SK-N-SH treated with all-trans-retinoic acid at 6 μM for 48 hours (cell line): ENCODE data around the gene OGT.
"Not testable (repeated sequence)": the region's sequence is repeated elsewhere in the genome, so short reads cannot be mapped to it uniquely, and the experiment has no call there.

Experiments used
- ATAC-seq: fragments of 200-7000 bp; cut with Tn5 transposase; 3 replicates; pipeline ENCODE4 v1.9.1; 2020; ENCODE audit warnings: mild to moderate bottlenecking, moderate library complexity
- ARNTL ChIP-seq: fragments of 450-650 bp; formaldehyde crosslinking; IDR thresholded peaks from 2 replicates; pipeline ENCODE4 v1.5.0; 2020; ENCODE audit warnings: low read depth, mild to moderate bottlenecking, moderate library complexity, borderline replicate concordance
- BACH2 ChIP-seq: fragments of 250-450 bp; sonication (Bioruptor Pico); IDR thresholded peaks from 2 replicates; pipeline ENCODE4 v1.9.0; 2021; ENCODE audit warnings: mild to moderate bottlenecking, borderline replicate concordance
- CREB5 ChIP-seq: fragments of 250-450 bp; sonication (Bioruptor Pico); IDR thresholded peaks from 2 replicates; pipeline ENCODE4 v1.5.1; 2020; ENCODE audit warnings: low read depth, mild to moderate bottlenecking, moderate library complexity
- CSDC2 ChIP-seq: fragments of 250-450 bp; sonication (Bioruptor Pico); IDR thresholded peaks from 2 replicates; pipeline ENCODE4 v1.5.0; 2020; ENCODE audit warnings: mild to moderate bottlenecking, moderate library complexity
- CSRNP3 ChIP-seq: fragments of 250-450 bp; sonication (Bioruptor Pico); IDR thresholded peaks from 2 replicates; pipeline ENCODE4 v1.5.1; 2021; ENCODE audit warnings: mild to moderate bottlenecking, moderate library complexity
- ESRRG ChIP-seq: fragments of 250-450 bp; sonication (Bioruptor Pico); IDR thresholded peaks from 2 replicates; pipeline ENCODE4 v1.6.1; 2021; ENCODE audit warnings: mild to moderate bottlenecking
- GLIS3 ChIP-seq: fragments of 250-450 bp; sonication (Bioruptor Pico); IDR thresholded peaks from 2 replicates; pipeline ENCODE4 v1.5.0; 2020; ENCODE audit warnings: mild to moderate bottlenecking, moderate library complexity
- ISL1 ChIP-seq: fragments of 250-450 bp; sonication (Bioruptor Pico); IDR thresholded peaks from 2 replicates; pipeline ENCODE4 v2.1.2; 2022; ENCODE audit warnings: mild to moderate bottlenecking, moderate library complexity
- OSR1 ChIP-seq: fragments of 250-450 bp; sonication (Bioruptor Pico); IDR thresholded peaks from 2 replicates; pipeline ENCODE4 v1.8.0; 2022; ENCODE audit warnings: moderate library complexity, mild to moderate bottlenecking, inconsistent platforms
- PATZ1 ChIP-seq: fragments of 250-450 bp; sonication (Bioruptor Pico); IDR thresholded peaks from 2 replicates; pipeline ENCODE4 v1.8.0; 2020; ENCODE audit warnings: mild to moderate bottlenecking, moderate library complexity, borderline replicate concordance
- POU6F1 ChIP-seq: fragments of 250-450 bp; sonication (Bioruptor Pico); IDR thresholded peaks from 2 replicates; pipeline ENCODE4 v1.8.0; 2021; ENCODE audit warnings: low read depth, mild to moderate bottlenecking, moderate library complexity, borderline replicate concordance
- PPARA ChIP-seq: fragments of 250-450 bp; sonication (Bioruptor Pico); IDR thresholded peaks from 2 replicates; pipeline ENCODE4 v1.5.0; 2020; ENCODE audit warnings: mild to moderate bottlenecking, borderline replicate concordance
- RARB ChIP-seq: fragments of 250-450 bp; sonication (Bioruptor Pico); IDR thresholded peaks from 2 replicates; pipeline ENCODE4 v1.8.0; 2021; ENCODE audit warnings: mild to moderate bottlenecking, moderate library complexity
- TCF4 ChIP-seq: fragments of 250-450 bp; sonication (Bioruptor Pico); IDR thresholded peaks from 2 replicates; pipeline ENCODE4 v1.8.0; 2021; ENCODE audit warnings: mild to moderate bottlenecking, moderate library complexity, borderline replicate concordance
- TOX ChIP-seq: fragments of 250-450 bp; sonication (Bioruptor Pico); IDR thresholded peaks from 2 replicates; pipeline ENCODE4 v1.8.0; 2021; ENCODE audit warnings: mild to moderate bottlenecking, moderate library complexity, borderline replicate concordance
- TSHZ2 ChIP-seq: fragments of 250-450 bp; sonication (Bioruptor Pico); IDR thresholded peaks from 2 replicates; pipeline ENCODE4 v1.5.0; 2020; ENCODE audit warnings: mild to moderate bottlenecking, moderate library complexity
- ZC3H10 ChIP-seq: fragments of 250-450 bp; sonication (Bioruptor Pico); IDR thresholded peaks from 2 replicates; pipeline ENCODE4 v1.5.1; 2021; ENCODE audit warnings: mild to moderate bottlenecking, moderate library complexity
- ZFP3 ChIP-seq: fragments of 250-450 bp; sonication (Bioruptor Pico); IDR thresholded peaks from 2 replicates; pipeline ENCODE4 v1.5.0; 2020; ENCODE audit warnings: mild to moderate bottlenecking, moderate library complexity
- ZNF565 ChIP-seq: fragments of 450-650 bp; formaldehyde crosslinking; conservative IDR thresholded peaks from 2 replicates; pipeline ENCODE4 v1.5.0; 2020; ENCODE audit warnings: low read depth, mild to moderate bottlenecking, moderate library complexity
- ZNF70 ChIP-seq: fragments of 450-650 bp; formaldehyde crosslinking; IDR thresholded peaks from 2 replicates; pipeline ENCODE4 v1.5.0; 2020; ENCODE audit warnings: mild to moderate bottlenecking, moderate library complexity
- ZNF8 ChIP-seq: fragments of 450-650 bp; formaldehyde crosslinking; IDR thresholded peaks from 2 replicates; pipeline ENCODE4 v1.5.0; 2020; ENCODE audit warnings: mild to moderate bottlenecking, moderate library complexity

The OGT gene

GRCh38 chrX:71504346-71504745, 28.6 kb upstream of the OGT start (continued):
- no peak for TF ChIP-seq TSHZ2 (CRISPR knock-in tag)

- TF ChIP-seq CSRNP3 (CRISPR knock-in tag) (no peak), PPARA (CRISPR knock-in tag) (no peak), GLIS3 (no peak), BACH2 (CRISPR knock-in tag) (no peak), POU6F1 (CRISPR knock-in tag) (no peak), RARB (CRISPR knock-in tag) (no peak), CREB5 (no peak), ARNTL (CRISPR knock-in tag) (no peak), ZNF70 (CRISPR knock-in tag) (no peak), ISL1 (no peak), PATZ1 (CRISPR knock-in tag) (no peak), OSR1 (CRISPR knock-in tag) (no peak)
- no peak for ATAC-seq
These were observed 23.6 kb upstream of the OGT start for GRCh38 chrX:71509289-71509688.

- no peak for ATAC-seq
- no peak for TF ChIP-seq ESRRG (CRISPR knock-in tag)
- TF ChIP-seq ZNF8, result no peak
- no peak for TF ChIP-seq RARB (CRISPR knock-in tag)
- TF ChIP-seq OSR1 (CRISPR knock-in tag), result no peak
- no peak for TF ChIP-seq ZNF565 (CRISPR knock-in tag)
- no peak for TF ChIP-seq ZC3H10 (CRISPR knock-in tag)
- no peak for TF ChIP-seq CSDC2 (CRISPR knock-in tag)
- no peak for TF ChIP-seq BACH2 (CRISPR knock-in tag)
- no peak for TF ChIP-seq TCF4
- TF ChIP-seq ISL1, result no peak
- no peak for TF ChIP-seq POU6F1 (CRISPR knock-in tag)
- no peak for TF ChIP-seq TOX (CRISPR knock-in tag)
- no peak for TF ChIP-seq ZFP3 (CRISPR knock-in tag)
- no peak for TF ChIP-seq ARNTL (CRISPR knock-in tag)
- TF ChIP-seq PPARA (CRISPR knock-in tag), result no peak
These were observed 22.7 kb upstream of the OGT start for GRCh38 chrX:71510161-71510560.

GRCh38 chrX:71513731-71514130, 19.2 kb upstream of the OGT start:
- ATAC-seq, result not testable (repeated sequence)
